ENCODE measurements around the gene KLRB1.

DNA sequence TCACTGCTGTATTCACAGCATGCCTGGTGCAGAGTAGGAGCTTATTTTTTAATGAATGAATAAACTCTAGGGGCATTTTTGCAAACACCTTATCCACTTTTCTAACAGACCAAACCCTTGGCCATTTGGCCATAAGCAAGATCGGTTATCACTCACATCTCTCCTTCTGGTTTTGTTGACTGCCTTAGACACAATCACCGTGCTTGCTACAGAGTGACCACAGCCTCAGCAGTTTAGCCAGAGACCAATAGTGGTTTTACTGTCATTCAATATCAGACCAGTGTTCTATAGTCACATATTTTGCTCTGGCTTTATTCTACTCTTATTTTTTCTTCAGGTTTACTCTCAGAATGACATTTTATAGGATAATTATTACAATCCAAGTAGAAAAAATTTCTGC is 2.2 kb downstream of the KLRB1 start:
- TF ChIP-seq TAF1 (conservative IDR thresholded peaks at IDR 0.05) (no peak), GABPA (IDR thresholded peaks at IDR 0.05 in 1 of 2, conservative IDR thresholded peaks at IDR 0.05 in 1 of 2) (no peak), ATF3 (IDR thresholded peaks at IDR 0.05) (no peak), MAX (IDR thresholded peaks at IDR 0.05) (no peak)
- TF ChIP-seq, protein P1, sequence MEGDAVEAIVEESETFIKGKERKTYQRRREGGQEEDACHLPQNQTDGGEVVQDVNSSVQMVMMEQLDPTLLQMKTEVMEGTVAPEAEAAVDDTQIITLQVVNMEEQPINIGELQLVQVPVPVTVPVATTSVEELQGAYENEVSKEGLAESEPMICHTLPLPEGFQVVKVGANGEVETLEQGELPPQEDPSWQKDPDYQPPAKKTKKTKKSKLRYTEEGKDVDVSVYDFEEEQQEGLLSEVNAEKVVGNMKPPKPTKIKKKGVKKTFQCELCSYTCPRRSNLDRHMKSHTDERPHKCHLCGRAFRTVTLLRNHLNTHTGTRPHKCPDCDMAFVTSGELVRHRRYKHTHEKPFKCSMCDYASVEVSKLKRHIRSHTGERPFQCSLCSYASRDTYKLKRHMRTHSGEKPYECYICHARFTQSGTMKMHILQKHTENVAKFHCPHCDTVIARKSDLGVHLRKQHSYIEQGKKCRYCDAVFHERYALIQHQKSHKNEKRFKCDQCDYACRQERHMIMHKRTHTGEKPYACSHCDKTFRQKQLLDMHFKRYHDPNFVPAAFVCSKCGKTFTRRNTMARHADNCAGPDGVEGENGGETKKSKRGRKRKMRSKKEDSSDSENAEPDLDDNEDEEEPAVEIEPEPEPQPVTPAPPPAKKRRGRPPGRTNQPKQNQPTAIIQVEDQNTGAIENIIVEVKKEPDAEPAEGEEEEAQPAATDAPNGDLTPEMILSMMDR (IDR thresholded peaks at IDR 0.05; ENCODE audit: low read depth, low read length, missing input control), result no peak
- TF ChIP-seq, protein P2, sequence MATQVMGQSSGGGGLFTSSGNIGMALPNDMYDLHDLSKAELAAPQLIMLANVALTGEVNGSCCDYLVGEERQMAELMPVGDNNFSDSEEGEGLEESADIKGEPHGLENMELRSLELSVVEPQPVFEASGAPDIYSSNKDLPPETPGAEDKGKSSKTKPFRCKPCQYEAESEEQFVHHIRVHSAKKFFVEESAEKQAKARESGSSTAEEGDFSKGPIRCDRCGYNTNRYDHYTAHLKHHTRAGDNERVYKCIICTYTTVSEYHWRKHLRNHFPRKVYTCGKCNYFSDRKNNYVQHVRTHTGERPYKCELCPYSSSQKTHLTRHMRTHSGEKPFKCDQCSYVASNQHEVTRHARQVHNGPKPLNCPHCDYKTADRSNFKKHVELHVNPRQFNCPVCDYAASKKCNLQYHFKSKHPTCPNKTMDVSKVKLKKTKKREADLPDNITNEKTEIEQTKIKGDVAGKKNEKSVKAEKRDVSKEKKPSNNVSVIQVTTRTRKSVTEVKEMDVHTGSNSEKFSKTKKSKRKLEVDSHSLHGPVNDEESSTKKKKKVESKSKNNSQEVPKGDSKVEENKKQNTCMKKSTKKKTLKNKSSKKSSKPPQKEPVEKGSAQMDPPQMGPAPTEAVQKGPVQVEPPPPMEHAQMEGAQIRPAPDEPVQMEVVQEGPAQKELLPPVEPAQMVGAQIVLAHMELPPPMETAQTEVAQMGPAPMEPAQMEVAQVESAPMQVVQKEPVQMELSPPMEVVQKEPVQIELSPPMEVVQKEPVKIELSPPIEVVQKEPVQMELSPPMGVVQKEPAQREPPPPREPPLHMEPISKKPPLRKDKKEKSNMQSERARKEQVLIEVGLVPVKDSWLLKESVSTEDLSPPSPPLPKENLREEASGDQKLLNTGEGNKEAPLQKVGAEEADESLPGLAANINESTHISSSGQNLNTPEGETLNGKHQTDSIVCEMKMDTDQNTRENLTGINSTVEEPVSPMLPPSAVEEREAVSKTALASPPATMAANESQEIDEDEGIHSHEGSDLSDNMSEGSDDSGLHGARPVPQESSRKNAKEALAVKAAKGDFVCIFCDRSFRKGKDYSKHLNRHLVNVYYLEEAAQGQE (IDR thresholded peaks at IDR 0.05), result no peak
